ENCODE measurements around the gene PACSIN1. TPM values are rescaled to one million over a fixed set of nuclear protein-coding genes. Genes with fewer than 3 reads are reported as not detected.
A peak's percentile ranks its signal among the peaks of the same experiment; 100 is the strongest.

Gene PACSIN1
- total and polyA plus RNA-seq, 2 experiments from 2014 or later, result 0.05 to 0.37 TPM

- H3K9me3 ChIP-seq (ENCODE audit: low read depth), result no peaks in the 10 kb centered on the region
These were observed 3.9 kb upstream of the PACSIN1 start for GRCh38 chr6:34462010-34462409.

GRCh38 chr6:34462551-34462971, 3.3 kb upstream of the PACSIN1 start:
- 17% methylated on average over 6 of the region's 6 CpGs for WGBS (ENCODE audit: low lambda C conversion rate, missing lambda C conversion rate)
- H3K4me1 ChIP-seq (ENCODE audit: insufficient read depth), result peaks cover 4% of the 10 kb centered on the region
- H3K4me3 ChIP-seq, result no peak overlapping the region
- H3K9me2 ChIP-seq (replicated peaks; ENCODE audit: insufficient read depth), result no peaks in the 10 kb centered on the region
- no peaks in the 10 kb centered on the region for H3K79me2 ChIP-seq
- no peaks in the 10 kb centered on the region for H3K36me3 ChIP-seq (replicated peaks; ENCODE audit: insufficient read depth, low read depth)
- no peak overlapping the region for H3K4me2 ChIP-seq
- no peak overlapping the region for H2AFZ ChIP-seq
- no peak for TF ChIP-seq EZH2phosphoT487 (IDR thresholded peaks at IDR 0.05; ENCODE audit: low read depth, severe bottlenecking, unreplicated experiment)
- no peak for TF ChIP-seq EZH2 (IDR thresholded peaks at IDR 0.05; ENCODE audit: borderline replicate concordance)
- no peak for TF ChIP-seq CTCF (IDR thresholded peaks at IDR 0.05; ENCODE audit: poor library complexity)
- no peak overlapping the region for H3K27ac ChIP-seq
- peaks cover 14% of the 10 kb centered on the region for H3K27me3 ChIP-seq
- no peaks in the 10 kb centered on the region for H3K9me3 ChIP-seq (ENCODE audit: low read depth)
- no peaks in the 10 kb centered on the region for H4K20me1 ChIP-seq (ENCODE audit: insufficient read depth, poor library complexity, severe bottlenecking)
- peak; percentile 34 for DNase-seq (ENCODE audit: low spot score)

More at GRCh38 chr6:34462010-34462409, 3.9 kb upstream of the PACSIN1 start:
- no peak overlapping the region for H3K4me3 ChIP-seq
- H3K9me2 ChIP-seq (replicated peaks; ENCODE audit: insufficient read depth), result no peaks in the 10 kb centered on the region
- H3K4me1 ChIP-seq (ENCODE audit: insufficient read depth), result peaks cover 4% of the 10 kb centered on the region
- no peaks in the 10 kb centered on the region for H4K20me1 ChIP-seq (ENCODE audit: insufficient read depth, poor library complexity, severe bottlenecking)
- no peaks in the 10 kb centered on the region for H3K36me3 ChIP-seq (replicated peaks; ENCODE audit: insufficient read depth, low read depth)
- WGBS (ENCODE audit: low lambda C conversion rate, missing lambda C conversion rate), result 73% methylated on average over 6 of the region's 6 CpGs
- DNase-seq (ENCODE audit: low spot score), result no peak
- no peak overlapping the region for H2AFZ ChIP-seq
- no peak for TF ChIP-seq EZH2phosphoT487 (IDR thresholded peaks at IDR 0.05; ENCODE audit: low read depth, severe bottlenecking, unreplicated experiment)
- TF ChIP-seq EZH2 (IDR thresholded peaks at IDR 0.05; ENCODE audit: borderline replicate concordance), result no peak
- TF ChIP-seq CTCF (IDR thresholded peaks at IDR 0.05; ENCODE audit: poor library complexity), result no peak
- H3K4me2 ChIP-seq, result no peak overlapping the region
- H3K27ac ChIP-seq, result no peak overlapping the region
- H3K79me2 ChIP-seq, result no peaks in the 10 kb centered on the region
- H3K27me3 ChIP-seq, result peaks cover 14% of the 10 kb centered on the region

- H2AFZ ChIP-seq, result no peak overlapping the region
- H3K4me2 ChIP-seq, result no peak overlapping the region
- no peaks in the 10 kb centered on the region for H3K9me2 ChIP-seq (replicated peaks; ENCODE audit: insufficient read depth)
- H3K9me3 ChIP-seq (ENCODE audit: low read depth), result no peaks in the 10 kb centered on the region
- H3K27me3 ChIP-seq, result peaks cover 14% of the 10 kb centered on the region
- 95% methylated on average over 2 of the region's 2 CpGs for WGBS (ENCODE audit: low lambda C conversion rate, missing lambda C conversion rate)
- H3K27ac ChIP-seq, result no peak overlapping the region
- H3K36me3 ChIP-seq (replicated peaks; ENCODE audit: insufficient read depth, low read depth), result no peaks in the 10 kb centered on the region
- no peaks in the 10 kb centered on the region for H4K20me1 ChIP-seq (ENCODE audit: insufficient read depth, poor library complexity, severe bottlenecking)
- peaks cover 4% of the 10 kb centered on the region for H3K4me1 ChIP-seq (ENCODE audit: insufficient read depth)
- H3K79me2 ChIP-seq, result no peaks in the 10 kb centered on the region
- no peak for TF ChIP-seq CTCF (IDR thresholded peaks at IDR 0.05; ENCODE audit: poor library complexity)
- TF ChIP-seq EZH2phosphoT487 (IDR thresholded peaks at IDR 0.05; ENCODE audit: low read depth, severe bottlenecking, unreplicated experiment), result no peak
- no peak for TF ChIP-seq EZH2 (IDR thresholded peaks at IDR 0.05; ENCODE audit: borderline replicate concordance)
- no peak for DNase-seq (ENCODE audit: low spot score)
- no peak overlapping the region for H3K4me3 ChIP-seq
These were observed 2.6 kb upstream of the PACSIN1 start for GRCh38 chr6:34463299-34463698.

- no peak overlapping the region for H3K27ac ChIP-seq
- 84% methylated on average over 4 of the region's 4 CpGs for WGBS (ENCODE audit: low lambda C conversion rate, missing lambda C conversion rate)
- no peak for TF ChIP-seq EZH2phosphoT487 (IDR thresholded peaks at IDR 0.05; ENCODE audit: low read depth, severe bottlenecking, unreplicated experiment)
- no peak for TF ChIP-seq EZH2 (IDR thresholded peaks at IDR 0.05; ENCODE audit: borderline replicate concordance)
- no peak for TF ChIP-seq CTCF (IDR thresholded peaks at IDR 0.05; ENCODE audit: poor library complexity)
These were observed 2.0 kb upstream of the PACSIN1 start for GRCh38 chr6:34463849-34464248.

More at GRCh38 chr6:34463849-34464248, 2.0 kb upstream of the PACSIN1 start:
- no peaks in the 10 kb centered on the region for H3K9me3 ChIP-seq (ENCODE audit: low read depth)
- no peak overlapping the region for H2AFZ ChIP-seq
- H3K27me3 ChIP-seq, result peaks cover 14% of the 10 kb centered on the region
- H3K4me3 ChIP-seq, result no peak overlapping the region
- H3K4me1 ChIP-seq (ENCODE audit: insufficient read depth), result peaks cover 4% of the 10 kb centered on the region
- no peaks in the 10 kb centered on the region for H3K9me2 ChIP-seq (replicated peaks; ENCODE audit: insufficient read depth)
- H3K4me2 ChIP-seq, result no peak overlapping the region
- H3K36me3 ChIP-seq (replicated peaks; ENCODE audit: insufficient read depth, low read depth), result no peaks in the 10 kb centered on the region
- DNase-seq (ENCODE audit: low spot score), result no peak
- no peaks in the 10 kb centered on the region for H4K20me1 ChIP-seq (ENCODE audit: insufficient read depth, poor library complexity, severe bottlenecking)
- no peaks in the 10 kb centered on the region for H3K79me2 ChIP-seq

Data from hepatocyte (in vitro differentiated cells).